H1 (cell line): ENCODE measurements around the gene LTBR. TPM values are rescaled to one million over a fixed set of nuclear protein-coding genes. Genes with fewer than 3 reads are reported as not detected.

Experiments
- POU5F1 ChIP-seq: IDR thresholded peaks from 2 replicates; pipeline ENCODE4 v1.6.1; 2011; ENCODE audit warnings: low read depth, mild to moderate bottlenecking, low read length, moderate library complexity
- RNF2 ChIP-seq: fragments of 200-900, 300-1000 bp; sonication (generic); IDR thresholded peaks from 2 replicates; pipeline ENCODE4 v1.7.1; 2016; ENCODE audit warnings: borderline replicate concordance, low read depth, mild to moderate bottlenecking, antibody characterized with exemption, low read length; ENCODE audit not compliant: poor library complexity, severe bottlenecking; ENCODE audit errors: missing control alignments
- SAP30 ChIP-seq: fragments of 300-600 bp; sonication (generic); IDR thresholded peaks from 2 replicates; pipeline ENCODE4 v1.7.1; 2012; ENCODE audit warnings: low read length, moderate library complexity, mild to moderate bottlenecking, inconsistent platforms; ENCODE audit not compliant: insufficient read depth, insufficient replicate concordance
- TBP ChIP-seq: IDR thresholded peaks from 2 replicates; pipeline ENCODE4 v1.6.1; 2011; ENCODE audit warnings: low read depth, low read length, improper control_type of control experiment
- polyA plus RNA-seq, 7 experiments: library from polyadenylated mRNA; depleted of rRNA in 3 of 7; stranded (reverse) in 5 of 7; unstranded in 2 of 7; fragments of >200 nt in 5 of 7; fragments of 200-250 nt in 2 of 7; gene quantifications; 1 replicate in 5 of 7; 2 replicates in 1 of 7; 4 replicates in 1 of 7; pipeline versions ENCODE4 v1.2.1 to v1.2.3, GENCODE V29; 2011 to 2013; ENCODE audit warnings: missing spikeins in 2 of 7, mixed read lengths in 2 of 7
- total RNA-seq: library from RNA; stranded (reverse); fragmentation: NEBNext Ultra II Directional; extraction: Animal tissue kit (Norgen Biotek cat#: 25700); gene quantifications from 2 replicates; pipeline ENCODE4 v1.2.1, GENCODE V29; 2021
- TF ChIP-seq, protein P1 (sequence below): fragments of 300-600 bp; sonication (generic); IDR thresholded peaks from 2 replicates; pipeline ENCODE4 v1.7.1; 2012; ENCODE audit warnings: low read length, moderate library complexity, mild to moderate bottlenecking, inconsistent platforms; ENCODE audit not compliant: insufficient replicate concordance
- TF ChIP-seq, protein P2 (sequence below): IDR thresholded peaks from 2 replicates; pipeline ENCODE4 v1.6.1; 2012; ENCODE audit warnings: low read length, inconsistent platforms
- TF ChIP-seq, protein P3 (sequence below): IDR thresholded peaks from 2 replicates; pipeline ENCODE4 v1.6.1; 2011; ENCODE audit warnings: low read length, improper control_type of control experiment

The LTBR gene
- total and polyA plus RNA-seq, 2 of the 8 experiments (the other 6 are each of a cell fraction or from before 2014, with no cell fraction given) = 5.1 to 6.3 TPM

DNA sequence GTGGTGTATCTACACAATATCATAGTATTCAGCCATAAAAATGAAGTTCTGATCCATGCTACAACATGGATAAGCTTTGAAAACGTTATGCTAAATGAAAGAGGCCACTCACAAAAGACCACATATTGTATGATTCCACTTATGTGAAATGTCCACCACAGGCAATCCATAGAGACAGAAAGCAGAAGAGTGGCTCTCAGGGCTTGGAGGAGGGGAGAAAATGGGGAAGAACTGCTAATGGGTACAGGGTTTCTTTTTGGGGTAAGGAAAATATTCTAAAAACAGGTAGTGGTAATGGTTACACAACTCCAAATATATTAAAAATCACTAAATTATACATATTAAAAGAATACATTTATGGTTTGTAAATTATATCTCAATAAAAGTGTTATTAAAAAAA is 25.1 kb upstream of the LTBR start (continued):
- TF ChIP-seq, protein P1, sequence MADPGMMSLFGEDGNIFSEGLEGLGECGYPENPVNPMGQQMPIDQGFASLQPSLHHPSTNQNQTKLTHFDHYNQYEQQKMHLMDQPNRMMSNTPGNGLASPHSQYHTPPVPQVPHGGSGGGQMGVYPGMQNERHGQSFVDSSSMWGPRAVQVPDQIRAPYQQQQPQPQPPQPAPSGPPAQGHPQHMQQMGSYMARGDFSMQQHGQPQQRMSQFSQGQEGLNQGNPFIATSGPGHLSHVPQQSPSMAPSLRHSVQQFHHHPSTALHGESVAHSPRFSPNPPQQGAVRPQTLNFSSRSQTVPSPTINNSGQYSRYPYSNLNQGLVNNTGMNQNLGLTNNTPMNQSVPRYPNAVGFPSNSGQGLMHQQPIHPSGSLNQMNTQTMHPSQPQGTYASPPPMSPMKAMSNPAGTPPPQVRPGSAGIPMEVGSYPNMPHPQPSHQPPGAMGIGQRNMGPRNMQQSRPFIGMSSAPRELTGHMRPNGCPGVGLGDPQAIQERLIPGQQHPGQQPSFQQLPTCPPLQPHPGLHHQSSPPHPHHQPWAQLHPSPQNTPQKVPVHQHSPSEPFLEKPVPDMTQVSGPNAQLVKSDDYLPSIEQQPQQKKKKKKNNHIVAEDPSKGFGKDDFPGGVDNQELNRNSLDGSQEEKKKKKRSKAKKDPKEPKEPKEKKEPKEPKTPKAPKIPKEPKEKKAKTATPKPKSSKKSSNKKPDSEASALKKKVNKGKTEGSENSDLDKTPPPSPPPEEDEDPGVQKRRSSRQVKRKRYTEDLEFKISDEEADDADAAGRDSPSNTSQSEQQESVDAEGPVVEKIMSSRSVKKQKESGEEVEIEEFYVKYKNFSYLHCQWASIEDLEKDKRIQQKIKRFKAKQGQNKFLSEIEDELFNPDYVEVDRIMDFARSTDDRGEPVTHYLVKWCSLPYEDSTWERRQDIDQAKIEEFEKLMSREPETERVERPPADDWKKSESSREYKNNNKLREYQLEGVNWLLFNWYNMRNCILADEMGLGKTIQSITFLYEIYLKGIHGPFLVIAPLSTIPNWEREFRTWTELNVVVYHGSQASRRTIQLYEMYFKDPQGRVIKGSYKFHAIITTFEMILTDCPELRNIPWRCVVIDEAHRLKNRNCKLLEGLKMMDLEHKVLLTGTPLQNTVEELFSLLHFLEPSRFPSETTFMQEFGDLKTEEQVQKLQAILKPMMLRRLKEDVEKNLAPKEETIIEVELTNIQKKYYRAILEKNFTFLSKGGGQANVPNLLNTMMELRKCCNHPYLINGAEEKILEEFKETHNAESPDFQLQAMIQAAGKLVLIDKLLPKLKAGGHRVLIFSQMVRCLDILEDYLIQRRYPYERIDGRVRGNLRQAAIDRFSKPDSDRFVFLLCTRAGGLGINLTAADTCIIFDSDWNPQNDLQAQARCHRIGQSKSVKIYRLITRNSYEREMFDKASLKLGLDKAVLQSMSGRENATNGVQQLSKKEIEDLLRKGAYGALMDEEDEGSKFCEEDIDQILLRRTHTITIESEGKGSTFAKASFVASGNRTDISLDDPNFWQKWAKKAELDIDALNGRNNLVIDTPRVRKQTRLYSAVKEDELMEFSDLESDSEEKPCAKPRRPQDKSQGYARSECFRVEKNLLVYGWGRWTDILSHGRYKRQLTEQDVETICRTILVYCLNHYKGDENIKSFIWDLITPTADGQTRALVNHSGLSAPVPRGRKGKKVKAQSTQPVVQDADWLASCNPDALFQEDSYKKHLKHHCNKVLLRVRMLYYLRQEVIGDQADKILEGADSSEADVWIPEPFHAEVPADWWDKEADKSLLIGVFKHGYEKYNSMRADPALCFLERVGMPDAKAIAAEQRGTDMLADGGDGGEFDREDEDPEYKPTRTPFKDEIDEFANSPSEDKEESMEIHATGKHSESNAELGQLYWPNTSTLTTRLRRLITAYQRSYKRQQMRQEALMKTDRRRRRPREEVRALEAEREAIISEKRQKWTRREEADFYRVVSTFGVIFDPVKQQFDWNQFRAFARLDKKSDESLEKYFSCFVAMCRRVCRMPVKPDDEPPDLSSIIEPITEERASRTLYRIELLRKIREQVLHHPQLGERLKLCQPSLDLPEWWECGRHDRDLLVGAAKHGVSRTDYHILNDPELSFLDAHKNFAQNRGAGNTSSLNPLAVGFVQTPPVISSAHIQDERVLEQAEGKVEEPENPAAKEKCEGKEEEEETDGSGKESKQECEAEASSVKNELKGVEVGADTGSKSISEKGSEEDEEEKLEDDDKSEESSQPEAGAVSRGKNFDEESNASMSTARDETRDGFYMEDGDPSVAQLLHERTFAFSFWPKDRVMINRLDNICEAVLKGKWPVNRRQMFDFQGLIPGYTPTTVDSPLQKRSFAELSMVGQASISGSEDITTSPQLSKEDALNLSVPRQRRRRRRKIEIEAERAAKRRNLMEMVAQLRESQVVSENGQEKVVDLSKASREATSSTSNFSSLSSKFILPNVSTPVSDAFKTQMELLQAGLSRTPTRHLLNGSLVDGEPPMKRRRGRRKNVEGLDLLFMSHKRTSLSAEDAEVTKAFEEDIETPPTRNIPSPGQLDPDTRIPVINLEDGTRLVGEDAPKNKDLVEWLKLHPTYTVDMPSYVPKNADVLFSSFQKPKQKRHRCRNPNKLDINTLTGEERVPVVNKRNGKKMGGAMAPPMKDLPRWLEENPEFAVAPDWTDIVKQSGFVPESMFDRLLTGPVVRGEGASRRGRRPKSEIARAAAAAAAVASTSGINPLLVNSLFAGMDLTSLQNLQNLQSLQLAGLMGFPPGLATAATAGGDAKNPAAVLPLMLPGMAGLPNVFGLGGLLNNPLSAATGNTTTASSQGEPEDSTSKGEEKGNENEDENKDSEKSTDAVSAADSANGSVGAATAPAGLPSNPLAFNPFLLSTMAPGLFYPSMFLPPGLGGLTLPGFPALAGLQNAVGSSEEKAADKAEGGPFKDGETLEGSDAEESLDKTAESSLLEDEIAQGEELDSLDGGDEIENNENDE = no peak
- TF ChIP-seq POU5F1 (no peak), TBP (no peak), RNF2 (no peak), SAP30 (no peak)
- TF ChIP-seq, protein P2, sequence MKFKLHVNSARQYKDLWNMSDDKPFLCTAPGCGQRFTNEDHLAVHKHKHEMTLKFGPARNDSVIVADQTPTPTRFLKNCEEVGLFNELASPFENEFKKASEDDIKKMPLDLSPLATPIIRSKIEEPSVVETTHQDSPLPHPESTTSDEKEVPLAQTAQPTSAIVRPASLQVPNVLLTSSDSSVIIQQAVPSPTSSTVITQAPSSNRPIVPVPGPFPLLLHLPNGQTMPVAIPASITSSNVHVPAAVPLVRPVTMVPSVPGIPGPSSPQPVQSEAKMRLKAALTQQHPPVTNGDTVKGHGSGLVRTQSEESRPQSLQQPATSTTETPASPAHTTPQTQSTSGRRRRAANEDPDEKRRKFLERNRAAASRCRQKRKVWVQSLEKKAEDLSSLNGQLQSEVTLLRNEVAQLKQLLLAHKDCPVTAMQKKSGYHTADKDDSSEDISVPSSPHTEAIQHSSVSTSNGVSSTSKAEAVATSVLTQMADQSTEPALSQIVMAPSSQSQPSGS = no peak
- TF ChIP-seq, protein P3, sequence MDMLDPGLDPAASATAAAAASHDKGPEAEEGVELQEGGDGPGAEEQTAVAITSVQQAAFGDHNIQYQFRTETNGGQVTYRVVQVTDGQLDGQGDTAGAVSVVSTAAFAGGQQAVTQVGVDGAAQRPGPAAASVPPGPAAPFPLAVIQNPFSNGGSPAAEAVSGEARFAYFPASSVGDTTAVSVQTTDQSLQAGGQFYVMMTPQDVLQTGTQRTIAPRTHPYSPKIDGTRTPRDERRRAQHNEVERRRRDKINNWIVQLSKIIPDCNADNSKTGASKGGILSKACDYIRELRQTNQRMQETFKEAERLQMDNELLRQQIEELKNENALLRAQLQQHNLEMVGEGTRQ = no peak
